ENCODE measurements around the gene GFRA4. TPM values are rescaled to one million over a fixed set of nuclear protein-coding genes. Genes with fewer than 3 reads are reported as not detected.

Gene GFRA4
- total and polyA plus RNA-seq, 9 donors, result 0.22 TPM; not detected in 8

- WGBS, 3 donors, result 29 to 68% (median 44%) methylated on average over 8 of the region's 8 CpGs
- TF ChIP-seq POLR2A (IDR thresholded peaks at IDR 0.05), result no peak
- TF ChIP-seq CTCF (IDR thresholded peaks at IDR 0.05), result no peak
- no peak for TF ChIP-seq EP300 (IDR thresholded peaks at IDR 0.05)
- H3K4me1 ChIP-seq (ENCODE audit: insufficient read depth), result peaks cover 3% of the 10 kb centered on the region
- no peaks in the 10 kb centered on the region for H3K9me3 ChIP-seq
- intact Hi-C loops (cut with DNase I), result no loop called here
- no peak overlapping the region for H3K4me3 ChIP-seq
- no peaks in the 10 kb centered on the region for H3K27me3 ChIP-seq
- H3K27ac ChIP-seq, result no peak overlapping the region
- H3K36me3 ChIP-seq, result no peaks in the 10 kb centered on the region
- DNase-seq, result no peak
Measured at GRCh38 chr20:3630429-3630828, 32.8 kb downstream of the GFRA4 start.

GRCh38 chr20:3629893-3630292 lies 33.3 kb downstream of the GFRA4 start:
- WGBS, 3 donors, result 82 to 87% (median 83%) methylated on average over 2 of the region's 2 CpGs
- peaks cover 3% of the 10 kb centered on the region for H3K4me1 ChIP-seq (ENCODE audit: insufficient read depth)
- H3K27me3 ChIP-seq, result no peaks in the 10 kb centered on the region
- H3K4me3 ChIP-seq, result no peak overlapping the region
- H3K9me3 ChIP-seq, result no peaks in the 10 kb centered on the region
- intact Hi-C loops (cut with DNase I), result no loop called here
- H3K36me3 ChIP-seq, result no peaks in the 10 kb centered on the region
- TF ChIP-seq POLR2A (IDR thresholded peaks at IDR 0.05) (no peak), EP300 (IDR thresholded peaks at IDR 0.05) (no peak), CTCF (IDR thresholded peaks at IDR 0.05) (no peak)
- no peak for DNase-seq
- H3K27ac ChIP-seq, result no peak overlapping the region

- DNase-seq, result no peak
- TF ChIP-seq POLR2A (IDR thresholded peaks at IDR 0.05), result no peak
- H3K4me3 ChIP-seq, result no peak overlapping the region
- peaks cover 3% of the 10 kb centered on the region for H3K4me1 ChIP-seq (ENCODE audit: insufficient read depth)
- intact Hi-C loops (cut with DNase I), result no loop called here
- no peak overlapping the region for H3K27ac ChIP-seq
- no peaks in the 10 kb centered on the region for H3K36me3 ChIP-seq
- WGBS, 3 donors, result 87 to 93% (median 89%) methylated on average over 16 of the region's 16 CpGs
- H3K9me3 ChIP-seq, result no peaks in the 10 kb centered on the region
- no peaks in the 10 kb centered on the region for H3K27me3 ChIP-seq
Measured at GRCh38 chr20:3628502-3629314, 34.5 kb downstream of the GFRA4 start.

- Histone ChIP-seq H3K27me3 (no peaks in the 10 kb centered on the region), H3K27ac (no peak overlapping the region), H3K36me3 (no peaks in the 10 kb centered on the region), H3K4me3 (no peak overlapping the region), H3K9me3 (no peaks in the 10 kb centered on the region), H3K4me1 (ENCODE audit: insufficient read depth) (peaks cover 3% of the 10 kb centered on the region)
- TF ChIP-seq POLR2A (IDR thresholded peaks at IDR 0.05) (no peak), CTCF (IDR thresholded peaks at IDR 0.05) (no peak), EP300 (IDR thresholded peaks at IDR 0.05) (no peak)
- no peak for DNase-seq
- intact Hi-C loops (cut with DNase I), result no loop called here
- 80 to 90% (median 83%) methylated on average over 2 of the region's 2 CpGs for WGBS, 3 donors
Measured at GRCh38 chr20:3627476-3627875, 35.7 kb downstream of the GFRA4 start.

GRCh38 chr20:3622406-3622805 lies 40.8 kb downstream of the GFRA4 start:
- intact Hi-C loops (cut with DNase I), result no loop called here
- H3K36me3 ChIP-seq, result no peaks in the 10 kb centered on the region
- H3K9me3 ChIP-seq, result no peaks in the 10 kb centered on the region
- WGBS, 3 donors, result 87 to 89% (median 88%) methylated on average over 4 of the region's 4 CpGs
- H3K4me1 ChIP-seq (ENCODE audit: insufficient read depth), result no peaks in the 10 kb centered on the region
- H3K27ac ChIP-seq, result no peak overlapping the region
- TF ChIP-seq POLR2A (IDR thresholded peaks at IDR 0.05) (no peak), EP300 (IDR thresholded peaks at IDR 0.05) (no peak), CTCF (IDR thresholded peaks at IDR 0.05) (no peak)
- no peak for DNase-seq
- H3K27me3 ChIP-seq, result no peaks in the 10 kb centered on the region
- H3K4me3 ChIP-seq, result no peak overlapping the region

All from ovary (tissue), 9 donors.